H9 (cell line): ENCODE results near the gene LRMDA. TPM values are rescaled to one million over a fixed set of nuclear protein-coding genes. Genes with fewer than 3 reads are reported as not detected.

Source experiments
- DNase-seq: peaks from one replicate; pipeline ENCODE4 v3.0.0-alpha.2; 2017
- H2AFZ ChIP-seq: one replicate; pipeline ENCODE4 v1.6.1; 2013; ENCODE audit warnings: mild to moderate bottlenecking, low read length, control low read depth, moderate library complexity
- H2AK5ac ChIP-seq: 2 replicates; pipeline ENCODE4 v1.6.1; 2013; ENCODE audit warnings: low read length, control low read depth, mixed read lengths; ENCODE audit not compliant: insufficient read length
- H2BK120ac ChIP-seq: one replicate; pipeline ENCODE4 v1.6.1; 2013; ENCODE audit warnings: low read depth, mild to moderate bottlenecking, low read length, control low read depth, inconsistent platforms; ENCODE audit not compliant: poor library complexity, severe bottlenecking
- H2BK12ac ChIP-seq: 2 replicates; pipeline ENCODE4 v1.6.1; 2013; ENCODE audit warnings: low read length, control low read depth, mixed read lengths, low read depth; ENCODE audit not compliant: insufficient read length
- H2BK15ac ChIP-seq: 2 replicates; pipeline ENCODE4 v1.6.1; 2013; ENCODE audit warnings: low read depth, low read length, control low read depth
- H2BK20ac ChIP-seq: one replicate; pipeline ENCODE4 v1.6.1; 2013; ENCODE audit warnings: low read depth, mild to moderate bottlenecking, low read length, control low read depth, inconsistent platforms; ENCODE audit not compliant: poor library complexity, severe bottlenecking
- H2BK5ac ChIP-seq: 2 replicates; pipeline ENCODE4 v1.6.1; 2013; ENCODE audit warnings: low read length, control low read depth, mixed read lengths; ENCODE audit not compliant: insufficient read length
- H3K14ac ChIP-seq: 2 replicates; pipeline ENCODE4 v1.6.1; 2013; ENCODE audit warnings: low read length, control low read depth; ENCODE audit not compliant: insufficient read depth
- H3K18ac ChIP-seq: 2 replicates; pipeline ENCODE4 v1.6.1; 2013; ENCODE audit warnings: low read depth, mild to moderate bottlenecking, mixed read lengths, low read length, control low read depth; ENCODE audit not compliant: insufficient read length
- H3K23ac ChIP-seq: 2 replicates; pipeline ENCODE4 v1.6.1; 2013; ENCODE audit warnings: low read length, control low read depth, mixed read lengths, low read depth; ENCODE audit not compliant: insufficient read length
- H3K23me2 ChIP-seq: 2 replicates; pipeline ENCODE4 v1.6.1; 2013; ENCODE audit warnings: low read depth, mild to moderate bottlenecking, mixed read lengths, low read length, control low read depth; ENCODE audit not compliant: insufficient read length, poor library complexity, severe bottlenecking
- H3K27ac ChIP-seq: 2 replicates; pipeline ENCODE4 v1.5.1; 2013; ENCODE audit warnings: low read length, control low read depth, mixed read lengths, low read depth; ENCODE audit not compliant: insufficient read length
- H3K27me3 ChIP-seq: 2 replicates; pipeline ENCODE4 v1.6.1; 2013; ENCODE audit warnings: low read length, control low read depth, inconsistent platforms; ENCODE audit not compliant: insufficient read depth
- H3K4ac ChIP-seq: 2 replicates; pipeline ENCODE4 v1.6.1; 2013; ENCODE audit warnings: low read depth, mild to moderate bottlenecking, control low read depth, inconsistent platforms, low read length, moderate library complexity
- H3K4me1 ChIP-seq: 2 replicates; pipeline ENCODE4 v1.6.1; 2013; ENCODE audit warnings: low read length, control low read depth, inconsistent platforms; ENCODE audit not compliant: insufficient read depth
- H3K4me2 ChIP-seq: 2 replicates; pipeline ENCODE4 v1.6.1; 2013; ENCODE audit warnings: low read length, control low read depth, mixed read lengths; ENCODE audit not compliant: insufficient read length, insufficient read depth
- H3K56ac ChIP-seq: 2 replicates; pipeline ENCODE4 v1.6.1; 2013; ENCODE audit warnings: low read depth, mild to moderate bottlenecking, mixed read lengths, low read length, control low read depth; ENCODE audit not compliant: insufficient read length
- H3K79me1 ChIP-seq: 2 replicates; pipeline ENCODE4 v1.6.1; 2013; ENCODE audit warnings: low read depth, mild to moderate bottlenecking, moderate library complexity, low read length, control low read depth, inconsistent platforms; ENCODE audit not compliant: insufficient read depth, poor library complexity, severe bottlenecking
- H3K79me2 ChIP-seq: 2 replicates; pipeline ENCODE4 v1.6.1; 2013; ENCODE audit warnings: low read length, control low read depth, inconsistent platforms; ENCODE audit not compliant: insufficient read depth
- H3K9ac ChIP-seq: 2 replicates; pipeline ENCODE4 v1.6.1; 2013; ENCODE audit warnings: low read length, control low read depth, mixed read lengths; ENCODE audit not compliant: insufficient read length; ENCODE audit errors: extremely low read depth
- H3K9me3 ChIP-seq: one replicate; pipeline ENCODE4 v1.6.1; 2013; ENCODE audit warnings: low read depth, low read length, inconsistent platforms; ENCODE audit not compliant: control insufficient read depth
- H3T11ph ChIP-seq: one replicate; pipeline ENCODE4 v1.6.1; 2013; ENCODE audit warnings: mild to moderate bottlenecking, low read length, control low read depth, inconsistent platforms
- H4K20me1 ChIP-seq: one replicate; pipeline ENCODE4 v1.6.1; 2013; ENCODE audit not compliant: control insufficient read depth, insufficient read length, insufficient read depth
- H4K5ac ChIP-seq: 2 replicates; pipeline ENCODE4 v1.6.1; 2013; ENCODE audit warnings: low read depth, mild to moderate bottlenecking, mixed read lengths, low read length, control low read depth; ENCODE audit not compliant: insufficient read length
- H4K8ac ChIP-seq: replicated peaks from 2 replicates; pipeline ENCODE4 v1.6.1; 2013; ENCODE audit warnings: low read length, control low read depth, mixed read lengths, low read depth; ENCODE audit not compliant: insufficient read length
- H4K91ac ChIP-seq: 2 replicates; pipeline ENCODE4 v1.6.1; 2013; ENCODE audit warnings: low read depth, mild to moderate bottlenecking, moderate library complexity, mixed read lengths, low read length, control low read depth; ENCODE audit not compliant: insufficient read length
- H3K27ac Mint-ChIP-seq, 3 experiments: 2 replicates in 2 of 3; 3 replicates in 1 of 3; pipeline ENCODE4 v1.8.0; 2020 to 2021; ENCODE audit warnings: mixed read lengths in 3 of 3, mild to moderate bottlenecking in 1 of 3, moderate library complexity in 1 of 3
- H3K27me3 Mint-ChIP-seq: 2 replicates; pipeline ENCODE4 v1.8.0; 2021; ENCODE audit warnings: low read depth, mild to moderate bottlenecking, moderate library complexity, mixed read lengths
- H3K36me3 Mint-ChIP-seq, 3 experiments: 2 replicates in 2 of 3; 3 replicates in 1 of 3; pipeline ENCODE4 v1.8.0; 2020 to 2021; ENCODE audit warnings: low read depth in 3 of 3, mixed read lengths in 3 of 3; ENCODE audit not compliant: insufficient read depth in 1 of 3
- H3K4me1 Mint-ChIP-seq, 2 experiments: 2 replicates each; pipeline ENCODE4 v1.8.0; 2020; ENCODE audit warnings: mixed read lengths in 2 of 2
- H3K4me3 Mint-ChIP-seq, 2 experiments: 2 replicates in 1 of 2; 3 replicates in 1 of 2; pipeline ENCODE4 v1.8.0; 2020 to 2021; ENCODE audit warnings: mild to moderate bottlenecking in 2 of 2, mixed read lengths in 2 of 2, moderate library complexity in 1 of 2
- H3K9me3 Mint-ChIP-seq, 2 experiments: 2 replicates in 1 of 2; 3 replicates in 1 of 2; pipeline ENCODE4 v1.8.0; 2020; ENCODE audit warnings: mild to moderate bottlenecking in 2 of 2, mixed read lengths in 2 of 2, moderate library complexity in 1 of 2
- CTCF ChIP-seq: fragments of 200-600 bp; sonication (generic); conservative IDR thresholded peaks from 3 replicates; pipeline ENCODE4 v1.8.0; 2021; ENCODE audit warnings: antibody characterized with exemption, mild to moderate bottlenecking
- WGBS: extraction: QIAGEN DNeasy Blood & Tissue Kit; methylation state at CpG from one replicate; pipeline ENCODE4 v1.1.7; 2013; ENCODE audit warnings: missing lambda C conversion rate, low lambda C conversion rate, mixed read lengths; ENCODE audit not compliant: insufficient read length; ENCODE audit errors: extremely low coverage; 5-methylcytosine and 5-hydroxymethylcytosine counted together
- total RNA-seq: library from RNA; stranded (reverse); gene quantifications from 2 replicates; pipeline ENCODE4 v1.2.1, GENCODE V29; 2021

The LRMDA gene
- total RNA-seq, 1 experiment from 2014 or later, result 1.8 TPM

GRCh38 chr10:75672842-75673241, 241.4 kb downstream of the LRMDA start:
- no peaks in the 10 kb centered on the region for H3K79me1 ChIP-seq
- H3K23ac ChIP-seq, result no peak overlapping the region
- H3K79me2 ChIP-seq, result no peaks in the 10 kb centered on the region
- Mint-ChIP-seq H3K27ac (no peak overlapping the region), H3K27me3 (peaks cover 4% of the 10 kb centered on the region), H3K4me1 (no peaks in the 10 kb centered on the region), H3K9me3 (peaks cover 8 to 17% of the 10 kb centered on the region in 2 experiments; a peak in 4 of 5 replicates), H3K4me3 (no peak overlapping the region), H3K36me3 (peaks cover 2 to 10% (median 3%) of the 10 kb centered on the region in 3 experiments; a peak in 5 of 7 replicates)
- H2BK120ac ChIP-seq, result no peak overlapping the region
- no peak overlapping the region for H3K9ac ChIP-seq
- H4K8ac ChIP-seq, result no peak overlapping the region
- H3K4me1 ChIP-seq, result no peaks in the 10 kb centered on the region
- peaks cover 25% of the 10 kb centered on the region for H3K9me3 ChIP-seq
- H3K4me2 ChIP-seq, result no peak overlapping the region
- no peaks in the 10 kb centered on the region for H3K27me3 ChIP-seq
- no peak overlapping the region for H2BK12ac ChIP-seq
- H2AK5ac ChIP-seq, result no peak overlapping the region
- no peak overlapping the region for H3K14ac ChIP-seq
- no peak overlapping the region for H3K18ac ChIP-seq
- H3T11ph ChIP-seq, result no peak overlapping the region
- H3K4ac ChIP-seq, result no peak overlapping the region
- no peak overlapping the region for H2BK15ac ChIP-seq
- no peaks in the 10 kb centered on the region for H3K23me2 ChIP-seq
- H4K91ac ChIP-seq, result no peak overlapping the region
- H2AFZ ChIP-seq, result no peak overlapping the region
- no CpG with 5 or more reads among the region's 4 CpGs for WGBS
- H2BK5ac ChIP-seq, result no peak overlapping the region
- no peaks in the 10 kb centered on the region for H4K20me1 ChIP-seq
- no peak overlapping the region for H2BK20ac ChIP-seq
- DNase-seq, result no peak
- TF ChIP-seq CTCF, result no peak
- H3K56ac ChIP-seq, result no peak overlapping the region
- no peak overlapping the region for H3K27ac ChIP-seq
- no peak overlapping the region for H4K5ac ChIP-seq
